Vagina (tissue), 2 donors: ENCODE data around the gene ZCCHC7. TPM values are rescaled to one million over a fixed set of nuclear protein-coding genes. Genes with fewer than 3 reads are reported as not detected.

Experiments
- DNase-seq, 2 donors: peaks; one replicate each; pipeline ENCODE4 v3.0.0-alpha.2; 2017; ENCODE audit errors: extremely low spot score in 2 of 2
- H3K27ac ChIP-seq: fragments of 200-600 bp; sonication (generic); one replicate; pipeline ENCODE4 v1.5.1; 2019
- H3K27me3 ChIP-seq: fragments of 200-600 bp; sonication (generic); one replicate; pipeline ENCODE4 v1.5.1; 2019
- H3K36me3 ChIP-seq, 2 donors: fragments of 200-600 bp; sonication (generic); one replicate each; pipeline ENCODE4 v1.5.1; 2017 to 2019
- H3K4me1 ChIP-seq: fragments of 200-600 bp; sonication (generic); one replicate; pipeline ENCODE4 v1.5.1; 2019
- H3K4me3 ChIP-seq, 2 donors: fragments of 200-600 bp; sonication (generic); 1 replicate in 1 of 2; 2 replicates in 1 of 2; pipeline ENCODE4 v1.5.1; 2016 to 2019
- H3K9me3 ChIP-seq: fragments of 200-600 bp; sonication (generic); one replicate; pipeline ENCODE4 v1.5.1; 2019
- POLR2A ChIP-seq, 2 donors: fragments of 450-650 bp; IDR thresholded peaks; one replicate each; pipeline ENCODE4 v1.6.1; 2017; ENCODE audit warnings: antibody characterized with exemption in 2 of 2, mild to moderate bottlenecking in 2 of 2, moderate library complexity in 2 of 2
- POLR2AphosphoS5 ChIP-seq, 2 donors: sonication (generic); formaldehyde crosslinking; IDR thresholded peaks; one replicate each; pipeline ENCODE4 v1.9.0; 2017; ENCODE audit warnings: antibody characterized with exemption in 2 of 2, mild to moderate bottlenecking in 2 of 2, low read depth in 1 of 2; ENCODE audit not compliant: insufficient read depth in 1 of 2
- intact Hi-C: fragments of 100-400 bp; cut with DNase I; formaldehyde crosslinking; loops from one replicate; pipeline ENCODE4 v1.15.1; 2023
- total RNA-seq: library from RNA; depleted of rRNA; stranded (reverse); fragments of >200 nt; gene quantifications from one replicate; pipeline ENCODE4 v1.2.3, GENCODE V29; 2016
- TF ChIP-seq, protein P1 (sequence below), 3 experiments: fragments of 450-650 bp in 2 of 3; fragments of 200-600 bp in 1 of 3; sonication (generic) in 1 of 3; IDR thresholded peaks; one replicate each; pipeline ENCODE4 v1.5.1; 2017 to 2019; ENCODE audit warnings: antibody characterized with exemption in 3 of 3, mild to moderate bottlenecking in 2 of 3, moderate library complexity in 2 of 3

Gene ZCCHC7
- total RNA-seq, 1 donor from 2014 or later = 15.2 TPM

- Histone ChIP-seq H3K4me1 (peaks cover 5% of the 10 kb centered on the region), H3K4me3 (no peak overlapping the region), H3K27me3 (no peaks in the 10 kb centered on the region), H3K9me3 (no peaks in the 10 kb centered on the region), H3K36me3 (peaks cover 0 to 6% of the 10 kb centered on the region in 2 donors), H3K27ac (no peak overlapping the region)
- intact Hi-C loops = no loop called here
- TF ChIP-seq POLR2A (IDR thresholded peaks at IDR 0.05) (no peak), POLR2AphosphoS5 (IDR thresholded peaks at IDR 0.05; ENCODE audit: insufficient read depth in 1 of 2, low read depth in 1 of 2) (no peak)
- TF ChIP-seq, protein P1, sequence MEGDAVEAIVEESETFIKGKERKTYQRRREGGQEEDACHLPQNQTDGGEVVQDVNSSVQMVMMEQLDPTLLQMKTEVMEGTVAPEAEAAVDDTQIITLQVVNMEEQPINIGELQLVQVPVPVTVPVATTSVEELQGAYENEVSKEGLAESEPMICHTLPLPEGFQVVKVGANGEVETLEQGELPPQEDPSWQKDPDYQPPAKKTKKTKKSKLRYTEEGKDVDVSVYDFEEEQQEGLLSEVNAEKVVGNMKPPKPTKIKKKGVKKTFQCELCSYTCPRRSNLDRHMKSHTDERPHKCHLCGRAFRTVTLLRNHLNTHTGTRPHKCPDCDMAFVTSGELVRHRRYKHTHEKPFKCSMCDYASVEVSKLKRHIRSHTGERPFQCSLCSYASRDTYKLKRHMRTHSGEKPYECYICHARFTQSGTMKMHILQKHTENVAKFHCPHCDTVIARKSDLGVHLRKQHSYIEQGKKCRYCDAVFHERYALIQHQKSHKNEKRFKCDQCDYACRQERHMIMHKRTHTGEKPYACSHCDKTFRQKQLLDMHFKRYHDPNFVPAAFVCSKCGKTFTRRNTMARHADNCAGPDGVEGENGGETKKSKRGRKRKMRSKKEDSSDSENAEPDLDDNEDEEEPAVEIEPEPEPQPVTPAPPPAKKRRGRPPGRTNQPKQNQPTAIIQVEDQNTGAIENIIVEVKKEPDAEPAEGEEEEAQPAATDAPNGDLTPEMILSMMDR (IDR thresholded peaks at IDR 0.05) = no peak
- no peak for DNase-seq
Measured at GRCh38 chr9:37248651-37249163, 128.3 kb downstream of the ZCCHC7 start.

DNA sequence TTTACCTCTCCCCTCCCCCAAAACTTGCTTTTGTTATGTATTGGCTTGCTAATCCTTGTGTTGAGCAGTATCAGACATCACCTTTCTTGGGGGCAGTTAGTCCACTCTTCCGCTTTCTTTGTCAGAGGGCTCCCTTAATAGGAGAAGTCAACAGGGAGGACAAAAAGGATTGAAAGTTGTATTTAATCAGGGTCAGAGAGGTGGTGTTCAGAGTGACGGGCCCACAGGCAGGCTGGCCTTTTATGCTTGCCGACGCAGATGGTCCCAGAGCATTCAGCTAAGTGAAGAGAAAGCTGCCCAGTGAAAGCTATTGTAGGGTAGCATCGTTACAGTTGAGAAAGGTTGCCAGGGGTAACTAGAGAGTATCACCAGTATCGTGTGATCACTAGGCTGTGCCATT lies 131.1 kb downstream of the ZCCHC7 start:
- no peak overlapping the region for H3K4me3 ChIP-seq
- TF ChIP-seq, protein P1 (IDR thresholded peaks at IDR 0.05) = no peak
- no peak for TF ChIP-seq POLR2A (IDR thresholded peaks at IDR 0.05)
- H3K27me3 ChIP-seq = no peaks in the 10 kb centered on the region
- no peak overlapping the region for H3K27ac ChIP-seq
- DNase-seq = no peak
- no peaks in the 10 kb centered on the region for H3K9me3 ChIP-seq
- H3K4me1 ChIP-seq = no peaks in the 10 kb centered on the region
- intact Hi-C loops = no loop called here
- H3K36me3 ChIP-seq = peaks cover 0 to 6% of the 10 kb centered on the region in 2 donors

DNA sequence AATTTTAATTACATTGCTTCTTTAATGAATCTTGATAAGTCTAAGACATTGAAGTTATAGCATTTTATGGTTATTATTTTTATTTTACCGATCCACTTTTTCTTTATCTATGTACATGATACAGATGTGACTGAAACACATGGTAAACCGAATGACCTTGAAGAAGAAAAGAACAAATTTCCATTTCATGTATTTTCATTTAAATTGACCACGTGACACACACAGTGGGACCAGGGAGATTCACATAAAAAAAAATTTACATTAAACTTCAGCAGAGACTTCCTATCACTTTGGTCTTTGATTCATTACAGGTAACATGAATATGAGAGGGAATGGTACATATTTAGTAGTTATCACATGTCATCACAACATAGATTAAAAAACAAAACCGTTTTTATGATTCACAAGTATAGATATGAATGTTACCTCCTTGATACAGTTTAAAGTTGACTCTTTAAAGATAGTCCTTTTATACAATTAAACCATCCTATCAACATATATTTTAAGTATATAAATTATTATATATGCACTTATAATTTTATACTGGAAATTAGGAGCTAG lies 133.1 kb downstream of the ZCCHC7 start:
- Histone ChIP-seq H3K27me3 (no peaks in the 10 kb centered on the region), H3K36me3 (peaks cover 0 to 6% of the 10 kb centered on the region in 2 donors), H3K27ac (no peak overlapping the region), H3K4me3 (no peak overlapping the region), H3K9me3 (no peaks in the 10 kb centered on the region), H3K4me1 (no peaks in the 10 kb centered on the region)
- no peak for DNase-seq
- TF ChIP-seq POLR2A (IDR thresholded peaks at IDR 0.05) (no peak), POLR2AphosphoS5 (IDR thresholded peaks at IDR 0.05; ENCODE audit: insufficient read depth in 1 of 2, low read depth in 1 of 2) (no peak)
- TF ChIP-seq, protein P1 (IDR thresholded peaks at IDR 0.05) = no peak
- intact Hi-C loops = no loop called here

DNA sequence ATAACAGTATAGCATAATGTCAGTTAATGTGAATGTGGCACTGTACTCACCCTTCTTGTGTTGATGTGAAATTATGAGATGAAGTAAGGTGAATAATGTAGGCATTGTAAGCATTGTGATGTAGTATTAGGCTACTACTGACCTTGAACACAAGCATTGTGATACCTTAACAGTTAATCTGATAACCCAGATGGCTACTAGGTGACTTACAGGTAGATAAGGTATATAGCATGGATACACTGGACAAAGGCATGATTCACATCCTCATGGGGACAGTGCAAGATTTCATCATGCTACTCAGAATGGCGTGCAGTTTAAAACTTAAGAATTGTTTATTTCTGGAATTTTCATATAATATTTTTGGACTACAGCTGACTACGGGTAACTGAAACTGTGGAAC lies 134.8 kb downstream of the ZCCHC7 start:
- Histone ChIP-seq H3K27me3 (no peaks in the 10 kb centered on the region), H3K4me3 (no peak overlapping the region), H3K27ac (no peak overlapping the region), H3K36me3 (no peaks in the 10 kb centered on the region), H3K9me3 (no peaks in the 10 kb centered on the region), H3K4me1 (no peaks in the 10 kb centered on the region)
- intact Hi-C loops = no loop called here
- TF ChIP-seq, protein P1 (IDR thresholded peaks at IDR 0.05) = no peak
- TF ChIP-seq POLR2AphosphoS5 (IDR thresholded peaks at IDR 0.05; ENCODE audit: insufficient read depth in 1 of 2, low read depth in 1 of 2) = no peak
- TF ChIP-seq POLR2A (IDR thresholded peaks at IDR 0.05) = no peak
- no peak for DNase-seq

DNA sequence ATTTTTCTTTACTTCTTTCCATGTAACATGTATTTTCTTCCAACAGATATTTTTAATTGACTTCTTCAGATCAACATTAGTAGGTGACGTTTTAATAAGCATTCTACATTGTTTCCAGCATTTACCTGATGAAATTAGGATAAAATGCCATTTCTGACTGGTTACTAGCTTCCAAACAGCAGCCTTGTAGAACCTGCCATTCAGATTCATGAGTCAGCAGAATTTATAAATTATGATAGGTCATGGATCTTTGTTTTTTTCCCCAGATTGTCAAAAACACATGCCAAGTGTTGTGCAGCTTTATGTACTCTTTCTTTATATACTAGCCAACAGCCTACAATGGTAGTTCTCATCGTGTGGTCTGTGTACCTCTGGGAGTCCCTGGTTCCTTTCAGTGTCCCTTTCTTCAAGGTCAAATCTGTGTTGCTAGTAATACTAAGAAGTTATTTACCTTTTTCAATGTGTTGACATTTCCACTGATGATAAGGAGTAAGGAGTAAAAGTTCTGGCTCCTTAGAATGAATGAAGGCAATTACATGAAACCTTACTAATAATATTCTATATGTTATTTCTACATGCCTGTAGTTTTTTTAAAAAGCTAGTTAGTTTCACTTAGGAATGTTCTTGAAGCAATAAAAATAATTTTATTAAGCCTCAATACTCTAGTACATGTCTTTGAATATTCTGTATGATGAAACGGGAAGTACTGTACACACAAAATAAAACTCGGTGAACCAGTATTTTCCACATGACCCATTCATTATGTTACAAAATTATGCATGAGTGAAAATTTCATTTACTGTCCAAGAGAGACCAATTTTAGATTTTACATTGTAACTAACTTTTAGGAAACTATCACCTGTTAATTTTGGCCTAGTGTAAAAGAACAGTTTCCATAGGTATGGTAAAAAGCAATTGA lies 135.8 kb downstream of the ZCCHC7 start:
- no peak for TF ChIP-seq POLR2AphosphoS5 (IDR thresholded peaks at IDR 0.05; ENCODE audit: insufficient read depth in 1 of 2, low read depth in 1 of 2)
- TF ChIP-seq, protein P1 (IDR thresholded peaks at IDR 0.05) = no peak
- no peak for TF ChIP-seq POLR2A (IDR thresholded peaks at IDR 0.05)
- Histone ChIP-seq H3K27ac (no peak overlapping the region), H3K27me3 (no peaks in the 10 kb centered on the region), H3K9me3 (no peaks in the 10 kb centered on the region), H3K36me3 (no peaks in the 10 kb centered on the region), H3K4me1 (no peaks in the 10 kb centered on the region), H3K4me3 (no peak overlapping the region)
- no peak for DNase-seq
- intact Hi-C loops = no loop called here
